ENCODE results near the gene SPOCK2.
"Not testable (repeated sequence)": the region's sequence is repeated elsewhere in the genome, so short reads cannot be mapped to it uniquely, and the experiment has no call there.

Gene SPOCK2, protein sequence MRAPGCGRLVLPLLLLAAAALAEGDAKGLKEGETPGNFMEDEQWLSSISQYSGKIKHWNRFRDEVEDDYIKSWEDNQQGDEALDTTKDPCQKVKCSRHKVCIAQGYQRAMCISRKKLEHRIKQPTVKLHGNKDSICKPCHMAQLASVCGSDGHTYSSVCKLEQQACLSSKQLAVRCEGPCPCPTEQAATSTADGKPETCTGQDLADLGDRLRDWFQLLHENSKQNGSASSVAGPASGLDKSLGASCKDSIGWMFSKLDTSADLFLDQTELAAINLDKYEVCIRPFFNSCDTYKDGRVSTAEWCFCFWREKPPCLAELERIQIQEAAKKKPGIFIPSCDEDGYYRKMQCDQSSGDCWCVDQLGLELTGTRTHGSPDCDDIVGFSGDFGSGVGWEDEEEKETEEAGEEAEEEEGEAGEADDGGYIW

DNA sequence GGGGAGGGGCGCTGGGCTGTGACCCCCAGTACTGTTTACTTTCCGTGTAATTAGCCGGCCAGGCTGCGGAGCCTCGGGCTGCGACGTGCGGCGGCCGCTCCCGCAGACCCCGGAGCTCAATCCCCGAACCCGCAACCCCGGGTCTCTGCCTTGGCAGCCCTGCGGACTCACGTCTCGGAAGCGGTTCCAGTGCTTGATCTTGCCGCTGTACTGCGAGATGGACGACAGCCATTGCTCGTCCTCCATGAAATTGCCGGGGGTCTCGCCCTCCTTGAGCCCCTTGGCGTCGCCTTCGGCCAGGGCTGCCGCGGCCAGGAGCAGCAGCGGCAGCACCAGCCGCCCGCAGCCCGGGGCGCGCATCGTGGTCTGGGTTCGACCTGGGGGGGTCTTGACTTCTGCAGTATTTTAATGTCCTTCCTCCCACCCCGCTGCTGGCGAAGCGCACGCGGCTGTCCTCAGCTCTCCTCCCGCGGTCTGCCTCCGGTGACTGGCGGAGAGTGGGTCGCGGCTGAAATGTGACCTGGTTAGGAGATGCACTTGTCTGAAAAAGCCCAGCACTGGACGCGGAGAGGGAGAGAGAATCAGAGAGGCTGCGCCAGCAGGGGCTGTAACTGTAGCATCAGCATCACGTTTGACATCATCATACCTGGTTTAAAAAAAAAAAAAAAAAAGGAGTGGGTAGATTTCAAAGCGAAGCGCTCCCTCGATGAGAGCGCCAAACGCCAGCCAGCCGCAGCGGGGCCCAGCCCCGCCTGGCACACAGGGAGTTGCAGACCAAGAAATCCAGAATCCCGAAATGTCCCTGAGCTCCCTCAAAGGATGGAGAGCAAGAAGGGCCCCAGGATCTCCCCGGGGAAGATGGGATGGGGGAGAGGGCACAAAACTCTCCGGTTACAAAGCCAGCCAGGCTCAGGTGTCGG is at the start of gene SPOCK2:
TSS of gene SPOCK2 (minus strand) at position 583 of the 920 bp plus-strand sequence. CDS start at position 360, 223 bp downstream.
- DNase-seq = no peak

DNA sequence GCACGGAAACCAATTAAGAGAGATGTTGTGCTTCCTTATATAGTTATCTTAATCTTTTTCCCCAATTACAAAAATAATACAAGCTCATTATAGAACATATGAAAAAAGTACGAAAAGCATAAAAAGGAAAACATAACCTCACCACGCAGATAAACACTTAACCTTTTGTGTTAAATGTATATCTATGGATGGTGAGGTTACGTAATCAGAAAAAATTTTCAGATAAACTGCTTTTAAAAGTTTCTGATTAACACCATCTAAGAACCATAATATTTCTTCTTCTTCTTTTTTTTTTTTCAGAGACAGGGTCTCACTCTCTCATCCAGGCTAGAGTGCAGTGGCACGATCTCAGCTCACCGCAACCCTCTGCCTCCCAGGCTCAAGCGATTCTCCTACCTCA is 49.2 kb upstream of the SPOCK2 start:
- no peak for DNase-seq

DNA sequence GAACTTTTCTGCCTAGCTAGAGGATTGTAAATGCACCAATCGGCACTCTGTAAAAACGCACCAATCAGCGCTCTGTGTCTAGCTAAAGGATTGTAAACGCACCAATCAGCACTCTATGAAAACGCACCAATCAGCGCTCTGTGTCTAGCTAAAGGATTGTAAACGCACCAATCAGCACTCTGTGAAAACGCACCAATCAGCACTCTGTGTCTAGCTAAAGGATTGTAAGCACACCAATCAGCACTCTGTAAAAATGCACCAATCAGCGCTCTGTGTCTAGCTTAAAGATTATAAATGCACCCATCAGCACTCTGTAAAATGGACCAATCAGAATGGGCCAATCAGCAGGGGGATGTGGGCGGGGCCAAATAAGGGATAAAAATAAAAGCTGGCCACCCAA is 47.9 kb upstream of the SPOCK2 start:
- not testable (repeated sequence) for DNase-seq

DNA sequence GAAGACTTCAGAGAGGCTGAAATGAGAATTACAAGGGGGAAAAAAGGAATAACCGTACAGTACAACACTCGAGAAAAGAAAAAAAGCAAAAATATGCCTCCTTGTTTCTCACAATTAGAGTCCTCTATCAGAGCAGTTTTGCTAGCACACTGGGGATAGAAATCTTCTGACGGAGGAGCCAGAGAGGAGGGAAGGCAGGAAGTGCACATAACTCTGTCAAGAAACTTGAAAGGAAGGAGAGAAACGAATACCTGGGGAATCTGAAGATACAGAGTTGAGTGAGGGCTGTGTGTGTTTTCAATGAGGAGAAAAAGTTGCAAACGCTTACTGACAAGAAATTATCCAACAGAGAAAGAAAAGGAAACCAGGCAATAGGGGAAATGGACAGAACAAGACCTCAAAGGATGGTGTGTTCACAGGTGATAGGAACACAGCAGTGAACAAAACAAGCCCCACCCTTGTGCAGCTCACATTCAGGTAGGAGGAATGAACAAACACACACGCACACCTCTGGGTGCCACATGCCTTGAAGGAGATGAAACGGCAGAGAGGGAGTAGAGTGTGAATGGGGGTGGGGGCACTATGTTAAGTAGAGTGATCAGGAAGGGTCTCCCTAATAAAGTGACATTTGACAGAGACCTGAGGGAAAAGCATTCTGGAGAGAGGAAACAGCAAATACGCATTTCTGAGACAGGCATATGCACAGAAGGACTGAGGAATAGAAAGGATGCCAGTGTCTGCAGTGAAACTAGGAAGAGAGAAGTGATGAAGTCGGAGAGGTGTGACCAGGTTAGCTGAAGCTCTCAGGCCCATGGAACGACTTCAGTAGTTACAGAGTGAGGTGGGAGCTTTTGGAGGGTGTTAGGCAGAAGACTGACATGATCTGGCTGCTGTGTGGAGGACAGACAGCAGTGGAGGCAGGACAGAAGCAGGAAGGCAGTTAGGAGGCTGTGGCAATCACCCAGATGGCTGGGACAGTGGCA is 46.7 kb upstream of the SPOCK2 start:
- DNase-seq = no peak

DNA sequence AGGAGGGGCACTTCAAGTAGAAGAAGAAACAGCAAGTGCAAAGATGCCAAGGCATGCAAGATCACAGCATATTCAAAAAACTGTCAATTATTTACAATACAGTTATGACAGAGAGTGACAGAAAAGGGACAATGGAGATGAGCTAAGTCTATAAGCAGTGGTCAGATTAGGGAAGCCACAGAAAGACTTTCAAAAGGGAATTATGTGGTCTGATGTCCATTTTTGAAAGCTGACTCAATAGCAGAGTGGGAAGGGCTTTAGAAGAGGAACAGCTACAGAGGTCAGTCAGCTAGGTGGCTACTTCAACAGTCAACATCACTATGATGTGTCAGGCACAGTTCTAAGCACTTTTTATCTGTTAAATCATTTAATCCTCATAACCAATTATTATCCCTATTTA is 45.2 kb upstream of the SPOCK2 start:
- DNase-seq = no peak

DNA sequence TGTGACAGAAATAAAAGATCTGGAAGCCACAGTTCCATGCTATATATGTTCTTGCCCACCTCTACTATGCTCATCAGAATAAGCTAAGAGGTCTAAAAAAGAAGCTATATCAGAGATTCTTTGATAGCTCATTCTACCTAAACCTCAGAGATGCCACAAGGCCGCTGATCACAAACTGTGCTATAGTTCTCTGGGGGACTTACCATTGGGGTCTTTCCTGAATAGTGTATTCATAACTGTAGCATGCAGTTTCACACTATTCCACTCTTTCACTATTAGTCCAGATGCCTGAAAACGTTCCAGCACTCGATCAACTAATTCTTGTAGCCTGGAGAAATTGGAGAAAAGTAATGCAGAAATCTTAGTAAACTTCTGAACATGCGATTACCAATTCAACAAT is 44.5 kb upstream of the SPOCK2 start:
- no peak for DNase-seq

DNA sequence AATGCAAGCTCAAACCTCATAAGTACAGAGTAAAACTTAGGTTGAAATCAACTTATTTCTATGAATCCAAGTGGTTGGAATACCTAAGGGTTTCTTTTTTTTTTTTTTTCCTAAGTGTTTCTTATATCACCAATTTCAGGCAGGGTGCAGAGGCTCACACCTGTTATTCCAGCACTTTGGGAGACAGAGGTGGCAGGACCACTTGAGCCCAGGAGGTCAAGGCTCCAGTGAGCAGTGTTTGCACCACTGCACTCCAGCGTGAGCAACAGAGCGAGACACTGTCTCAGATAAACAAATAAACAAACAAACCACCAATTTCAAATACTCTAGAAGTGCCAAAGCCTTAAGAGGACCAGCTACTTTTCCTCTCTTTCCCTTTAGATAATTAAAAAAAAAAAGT is 39.2 kb upstream of the SPOCK2 start:
- DNase-seq = no peak

DNA sequence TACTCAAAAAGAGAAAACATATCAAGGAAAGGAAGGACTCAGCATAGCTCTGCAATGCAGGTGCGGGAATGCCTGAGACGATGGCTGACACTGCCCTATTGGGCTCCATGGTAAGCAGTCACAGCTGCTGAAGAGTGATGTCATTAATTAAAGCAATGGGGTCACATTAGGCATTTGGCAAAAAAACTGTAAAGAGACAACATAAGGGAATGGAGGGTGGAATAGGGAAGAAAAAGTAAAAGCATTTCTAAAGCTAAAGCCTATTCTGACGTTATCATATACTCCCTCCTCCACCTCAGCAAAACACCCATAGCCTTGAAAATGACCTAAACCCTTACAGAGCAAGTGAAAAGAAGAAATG is 38.5 kb upstream of the SPOCK2 start:
- DNase-seq = no peak

DNA sequence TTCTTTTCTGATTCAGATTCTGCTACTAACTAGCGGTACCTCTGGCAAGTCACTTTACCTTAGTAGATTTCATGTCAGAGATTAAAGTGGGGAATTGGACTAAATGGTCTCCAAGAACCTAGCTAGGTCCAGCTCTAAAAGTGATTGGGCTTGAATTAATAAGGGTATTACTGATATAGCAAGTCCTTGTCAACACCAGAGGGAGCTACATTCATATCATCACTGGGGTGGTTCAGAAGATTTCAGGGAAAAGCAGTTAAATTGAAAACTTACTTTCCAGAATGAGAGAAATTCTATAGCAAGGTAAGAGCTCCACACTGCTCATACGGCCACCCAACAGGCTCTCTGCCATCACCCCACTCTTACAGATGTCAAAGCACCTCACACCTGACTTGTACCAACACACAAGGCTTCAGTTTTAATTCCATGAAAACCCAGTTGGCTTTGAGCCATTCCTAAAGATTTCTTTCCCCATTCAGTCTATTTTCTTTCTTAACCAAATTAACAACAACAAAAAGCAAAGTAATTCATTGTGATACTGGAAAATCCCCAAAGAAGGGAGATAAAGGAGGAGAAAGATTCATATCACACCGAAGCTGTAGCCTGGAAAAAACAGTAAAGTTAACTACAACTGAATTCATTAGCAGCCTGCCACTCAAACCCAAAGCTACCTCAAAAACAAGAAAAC is 38.0 kb upstream of the SPOCK2 start:
- no peak for DNase-seq

DNA sequence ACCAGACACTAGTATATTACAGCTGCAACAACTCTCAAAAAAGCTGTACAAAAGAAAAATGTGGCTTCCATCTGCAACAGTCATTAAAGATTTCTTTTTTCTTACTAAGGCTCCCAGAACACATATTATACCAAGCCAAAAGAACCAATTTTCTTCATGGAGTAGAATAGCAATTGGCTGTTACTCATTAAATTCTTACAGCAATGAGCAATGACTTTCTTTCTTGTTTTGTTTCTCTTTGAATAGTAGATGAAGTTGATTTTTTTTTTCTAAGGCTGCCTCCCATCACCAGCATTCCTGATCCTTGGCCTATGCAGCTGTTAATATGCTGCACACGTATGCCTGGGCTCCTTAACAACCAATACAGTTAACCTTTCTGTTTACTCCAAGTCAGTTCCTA is 36.6 kb upstream of the SPOCK2 start:
- DNase-seq = no peak

DNA sequence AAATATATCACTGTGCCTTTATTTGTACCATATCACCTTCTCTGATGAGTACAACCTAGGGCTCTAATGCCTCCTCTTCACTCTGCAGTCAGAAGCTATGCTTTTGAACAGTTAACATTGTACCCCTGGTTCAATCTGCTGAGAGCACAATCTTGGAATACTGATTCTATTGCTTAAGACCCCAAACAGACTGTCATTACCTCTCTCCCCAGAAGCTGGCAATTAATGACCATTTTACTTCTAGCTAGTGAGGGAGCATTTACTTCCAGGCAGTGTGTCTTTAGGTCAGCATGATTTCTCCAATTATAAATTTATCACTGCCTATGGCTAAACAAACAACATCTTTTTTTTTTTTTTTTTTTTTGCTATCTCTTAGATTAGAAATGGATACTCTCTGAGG is 36.0 kb upstream of the SPOCK2 start:
- no peak for DNase-seq

DNA sequence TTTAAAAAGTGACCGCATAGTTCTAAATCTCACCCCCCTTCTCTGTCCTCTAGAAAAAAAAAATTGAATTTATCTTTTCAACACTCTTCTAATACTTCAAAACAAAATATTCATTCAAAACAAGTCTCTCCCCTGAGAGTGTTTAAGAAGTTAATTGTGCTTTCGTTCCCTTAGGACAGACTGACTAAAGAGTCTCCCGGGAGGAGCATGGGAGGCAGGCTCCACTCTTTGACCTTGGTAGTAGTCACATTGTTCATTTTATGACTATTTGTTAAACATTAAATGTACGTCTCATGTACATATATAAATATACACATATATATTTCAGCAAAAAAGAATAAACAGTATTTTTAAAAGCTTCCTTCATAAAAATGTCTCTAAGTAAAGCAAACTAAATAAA is 35.3 kb upstream of the SPOCK2 start:
- no peak for DNase-seq

DNA sequence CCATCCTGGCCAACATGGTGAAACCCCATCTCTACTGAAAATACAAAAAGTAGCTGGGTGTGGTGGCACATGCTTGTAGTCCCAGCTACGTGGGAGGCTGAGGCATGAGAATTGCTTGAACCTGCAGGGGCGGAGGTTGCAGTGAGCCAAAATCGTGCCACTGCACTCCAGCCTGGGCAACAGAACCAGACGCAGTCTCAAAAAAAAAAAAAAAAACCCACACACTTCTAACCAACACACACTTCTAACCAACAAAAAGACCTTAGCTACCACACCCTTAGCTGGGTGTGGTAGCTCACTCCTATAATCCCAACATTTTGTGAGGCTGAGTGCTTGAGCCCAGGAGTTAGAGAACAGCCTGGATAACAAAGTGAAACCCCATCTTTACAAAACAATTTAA is 33.9 kb upstream of the SPOCK2 start:
- DNase-seq = no peak

DNA sequence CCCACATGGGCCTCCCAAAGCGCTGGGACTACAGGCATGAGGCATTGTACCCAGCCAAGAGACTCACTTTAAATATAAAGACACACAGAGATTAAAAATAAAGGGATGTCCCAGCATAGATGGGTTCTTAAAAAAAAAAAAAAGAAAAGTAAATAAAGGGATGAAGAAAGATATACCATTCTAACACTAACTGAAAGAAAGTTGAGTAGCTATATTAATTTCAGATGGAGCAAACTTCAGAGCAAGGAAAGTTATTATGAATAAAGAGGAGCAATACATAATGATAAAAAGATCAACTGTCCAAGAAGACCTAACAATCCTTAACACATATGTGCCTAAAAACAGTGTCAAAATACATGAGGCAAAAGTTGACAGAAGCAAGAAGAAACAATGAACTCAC is 33.0 kb upstream of the SPOCK2 start:
- no peak for DNase-seq

DNA sequence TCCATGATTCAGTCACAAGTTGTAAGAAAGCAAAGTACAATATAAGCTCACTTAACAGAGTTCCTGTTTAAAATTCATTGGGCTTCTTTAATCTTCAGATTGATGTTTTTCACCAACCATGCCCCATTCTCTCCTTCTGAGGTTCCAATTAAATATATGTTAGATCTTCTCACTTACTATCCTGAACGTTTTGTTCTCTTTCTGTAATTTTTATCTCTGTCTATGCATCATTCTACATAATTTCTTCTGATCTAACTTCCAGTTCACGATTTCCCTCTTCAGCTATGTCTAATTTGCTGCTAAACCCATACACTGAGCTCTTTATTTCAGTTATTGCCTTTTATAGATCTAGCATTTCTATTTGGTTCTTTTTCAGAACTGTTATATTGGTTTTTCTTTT is 28.0 kb upstream of the SPOCK2 start:
- DNase-seq = no peak

DNA sequence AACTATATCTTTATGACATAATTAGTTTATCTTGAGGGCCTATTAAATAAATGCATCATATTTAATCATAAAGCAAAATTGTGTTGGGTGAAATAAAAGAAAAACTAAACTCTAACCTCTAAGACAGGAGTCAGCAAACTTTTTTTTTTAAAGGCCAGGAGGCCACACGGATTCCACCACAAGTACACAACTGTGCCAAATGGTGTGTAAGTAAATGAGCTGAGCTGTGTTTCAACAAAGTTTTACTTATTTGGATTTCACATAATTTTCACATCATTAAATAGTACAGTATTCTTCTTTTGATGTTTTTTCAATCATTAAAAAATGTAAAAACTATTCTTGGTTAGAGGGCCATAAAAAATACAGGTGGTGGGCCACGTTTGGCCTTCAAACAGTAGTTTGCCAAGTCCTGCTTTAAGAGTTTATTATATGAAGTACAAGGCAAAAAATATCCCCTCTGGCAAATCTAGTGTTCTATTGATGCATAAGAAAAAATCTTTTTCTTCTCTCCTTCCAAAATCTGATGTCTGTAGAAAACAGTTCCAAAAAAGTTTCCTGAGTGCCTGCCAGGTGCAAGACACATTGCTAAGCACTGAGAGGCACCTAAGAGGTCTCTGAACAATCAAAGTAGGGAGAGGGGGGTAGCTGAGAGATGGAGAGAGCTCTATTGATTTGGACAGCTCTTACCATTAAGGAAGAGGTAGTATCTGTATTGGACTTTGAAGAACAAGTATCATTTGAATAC is 26.5 kb upstream of the SPOCK2 start:
- DNase-seq = peak; percentile 49

DNA sequence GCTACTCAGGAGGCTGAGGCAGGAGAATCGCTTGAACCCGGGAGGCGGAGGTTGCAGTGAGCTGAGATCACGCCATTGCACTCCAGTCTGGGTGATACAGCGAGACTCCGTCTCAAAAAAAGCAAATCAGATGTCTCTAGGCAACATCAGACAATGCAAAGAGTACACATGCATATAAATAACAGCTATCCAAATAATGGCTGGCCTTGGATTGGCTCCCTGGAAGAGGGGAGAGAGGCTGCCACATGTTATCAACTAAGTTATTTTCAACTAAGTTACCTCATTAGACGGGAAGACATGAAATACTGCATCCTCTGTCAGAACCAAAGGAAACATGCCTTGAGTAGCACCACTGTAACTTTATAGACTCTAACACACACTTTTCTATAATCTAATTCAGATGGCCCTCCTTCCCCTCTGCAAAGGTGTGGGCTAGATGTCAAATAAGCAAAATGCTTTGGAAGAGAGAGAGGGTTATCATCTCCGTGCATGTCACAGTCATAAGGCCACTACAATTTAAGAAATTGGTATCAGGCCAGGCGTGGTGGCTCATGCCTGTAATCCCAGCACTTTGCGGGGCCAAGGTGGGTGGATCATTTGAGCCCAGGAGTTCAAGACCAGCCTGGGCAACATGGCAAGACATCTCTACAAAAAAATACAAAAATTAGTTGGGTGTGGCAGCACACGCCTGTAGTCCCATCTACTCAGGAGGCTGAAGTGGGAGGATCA is 22.5 kb upstream of the SPOCK2 start:
- no peak for DNase-seq

DNA sequence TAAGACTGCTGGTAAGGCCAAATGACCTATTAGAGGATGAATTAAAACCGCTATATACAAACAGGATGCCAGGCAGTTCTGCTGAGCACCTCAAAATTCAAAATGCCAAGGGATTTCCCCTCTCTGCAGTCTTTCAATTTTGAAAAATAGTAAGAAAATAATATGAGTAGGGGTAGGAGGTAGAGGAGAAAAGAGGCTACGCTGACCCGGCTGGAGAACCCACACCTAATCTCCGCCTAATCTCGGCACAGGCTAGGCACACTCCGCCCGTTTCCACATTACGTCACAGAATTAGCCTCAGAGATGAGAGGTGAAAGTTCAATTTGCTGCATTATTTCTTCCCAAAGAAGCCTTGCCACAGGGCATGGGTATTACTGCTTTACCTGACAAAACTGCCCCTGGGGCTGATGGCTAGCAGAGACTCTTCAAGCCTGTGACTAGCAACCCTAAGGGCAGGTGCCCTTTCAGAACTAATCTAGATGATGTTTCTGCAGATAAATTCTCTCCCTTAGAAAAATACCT is 21.3 kb upstream of the SPOCK2 start:
- DNase-seq = no peak

DNA sequence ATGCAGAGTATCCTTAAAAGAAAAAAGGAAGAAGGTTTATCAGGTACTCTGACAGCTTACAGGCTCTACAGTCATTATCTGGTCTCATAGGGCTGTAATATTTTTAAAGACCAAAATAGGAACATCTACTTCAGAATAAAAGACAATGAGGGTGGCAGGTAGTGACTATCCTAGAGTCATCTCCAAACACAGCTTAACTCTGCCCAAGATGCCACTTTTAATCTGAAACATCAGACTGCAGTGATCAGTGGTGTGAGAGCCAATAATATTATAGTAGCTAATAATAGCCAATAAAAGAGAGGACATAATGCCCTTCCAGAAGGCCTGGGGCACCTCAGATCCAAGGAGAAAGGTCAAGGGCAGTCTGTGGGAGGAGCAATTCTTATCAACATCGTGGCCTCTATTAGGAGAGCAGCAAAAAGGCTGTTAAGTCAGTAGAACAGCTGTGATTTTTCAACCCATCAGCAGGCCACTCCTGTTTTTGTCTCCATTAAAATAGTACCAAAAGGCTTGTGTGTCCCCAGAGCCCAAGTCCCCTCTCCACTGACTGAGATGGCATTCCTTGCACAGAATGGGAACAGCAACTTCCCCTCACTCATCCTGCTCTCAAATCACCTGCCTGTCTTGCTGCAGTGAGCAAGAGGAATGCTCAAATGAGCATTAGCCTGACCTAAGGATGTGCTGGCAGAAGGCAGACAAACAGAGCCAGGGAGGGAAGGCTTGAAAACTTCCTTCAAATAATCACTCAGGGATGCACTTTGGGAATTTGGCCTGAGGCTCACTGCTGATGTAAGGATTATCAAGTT is 20.7 kb upstream of the SPOCK2 start:
- DNase-seq = no peak

DNA sequence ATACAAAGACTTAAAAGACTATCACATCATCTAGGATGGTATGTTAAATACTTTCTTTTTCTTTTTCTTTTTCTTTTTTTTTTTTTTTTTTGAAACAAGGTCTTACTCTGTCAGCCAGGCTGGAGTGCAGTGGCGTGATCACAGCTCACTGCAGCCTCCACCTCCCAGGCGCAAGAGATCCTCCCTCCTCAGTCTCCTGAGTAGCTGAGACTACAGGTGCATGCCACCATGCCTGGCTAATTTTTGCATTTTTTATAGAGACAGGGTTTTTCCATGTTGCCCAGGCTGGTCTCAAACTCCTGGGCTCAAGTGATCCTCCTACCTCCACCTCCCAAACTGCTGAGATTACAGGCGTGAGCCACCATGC is 19.6 kb upstream of the SPOCK2 start:
- not testable (repeated sequence) for DNase-seq

All from right hindlimb (tissue), 1 donor.